SK-N-MC (cell line): ENCODE data around the gene DMRTB1.

Experiments used
- EZH2 ChIP-seq: fragments of 200-600 bp; sonication (generic); IDR thresholded peaks from one replicate; pipeline ENCODE4 v1.6.1; 2017; ENCODE audit warnings: antibody characterized with exemption
- FOXP2 ChIP-seq: optimal IDR thresholded peaks from 2 replicates; pipeline ENCODE3; 2011; ENCODE audit warnings: mild to moderate bottlenecking, moderate library complexity; ENCODE audit not compliant: insufficient read depth; ENCODE audit errors: extremely low read length, control extremely low read depth
- POLR2AphosphoS5 ChIP-seq: IDR thresholded peaks from 2 replicates; pipeline ENCODE4 v1.6.1; 2012; ENCODE audit warnings: mild to moderate bottlenecking, low read depth, low read length, borderline replicate concordance

DNA sequence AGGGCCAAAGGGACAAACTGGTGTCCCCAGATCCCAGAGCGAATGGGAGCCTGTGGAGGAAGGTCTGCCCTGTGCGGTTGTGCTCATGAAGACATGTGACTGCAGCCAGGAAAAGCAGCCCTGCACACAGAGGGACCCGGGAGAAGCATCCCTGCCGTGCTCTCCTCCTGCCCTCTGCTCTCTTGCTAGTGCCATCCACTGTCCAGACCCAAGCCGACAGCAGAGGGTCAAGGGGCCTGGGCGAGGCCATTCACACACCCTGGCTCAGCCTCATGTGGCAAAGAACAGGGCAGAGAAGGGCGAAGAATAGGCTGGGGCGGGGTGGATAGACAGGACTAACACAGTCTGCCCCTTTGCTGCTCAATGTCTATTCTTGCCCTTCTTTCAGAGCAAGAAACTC lies 17.4 kb downstream of the DMRTB1 start:
- TF ChIP-seq FOXP2 (no peak), POLR2AphosphoS5 (no peak), EZH2 (no peak)
